ENCODE results near the gene CASZ1. TPM values are rescaled to one million over a fixed set of nuclear protein-coding genes. Genes with fewer than 3 reads are reported as not detected.

Gene CASZ1
- total RNA-seq, 2 donors from 2014 or later, result 90.9 to 96.9 TPM

DNA sequence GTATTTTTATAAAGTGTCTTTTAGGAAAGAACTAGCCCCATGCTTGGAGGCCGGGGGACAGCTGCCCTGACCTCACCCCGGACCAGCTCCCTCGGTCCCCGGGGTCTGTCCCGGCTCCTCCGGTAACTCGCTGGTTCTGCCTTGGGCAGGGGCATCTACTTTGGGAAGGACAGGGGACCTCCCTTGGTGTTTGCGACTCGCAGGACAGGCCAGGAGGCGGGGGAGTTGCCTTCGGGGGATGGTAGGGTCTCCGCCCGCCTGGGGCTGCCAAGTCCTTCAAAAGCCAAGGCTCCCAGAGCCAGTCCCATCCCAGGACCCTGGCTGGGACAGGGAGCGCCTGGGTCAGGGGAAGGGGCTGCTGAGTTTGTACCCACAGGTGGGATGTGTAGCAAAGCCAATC is 163.8 kb downstream of the CASZ1 start:
- Histone ChIP-seq H3K27ac (peak overlapping the region; percentile 95 to 98), H3K9me3 (no peaks in the 10 kb centered on the region), H3K4me3 (no peak overlapping the region), H3K4me1 (replicated peaks) (peaks cover 62% of the 10 kb centered on the region), H3K36me3 (no peaks in the 10 kb centered on the region), H3K27me3 (replicated peaks; ENCODE audit: insufficient read depth) (no peaks in the 10 kb centered on the region)
- intact Hi-C loops (cut with DNase I), result loop anchor here (10.0 kb wide), 1 partner anchor 232 kb away; no protein-coding TSS in a partner anchor
- 82% methylated on average over 14 of the region's 14 CpGs for WGBS
- TF ChIP-seq POLR2A (IDR thresholded peaks at IDR 0.05) (no peak), POLR2AphosphoS5 (IDR thresholded peaks at IDR 0.05) (no peak)
- TF ChIP-seq, protein P1, sequence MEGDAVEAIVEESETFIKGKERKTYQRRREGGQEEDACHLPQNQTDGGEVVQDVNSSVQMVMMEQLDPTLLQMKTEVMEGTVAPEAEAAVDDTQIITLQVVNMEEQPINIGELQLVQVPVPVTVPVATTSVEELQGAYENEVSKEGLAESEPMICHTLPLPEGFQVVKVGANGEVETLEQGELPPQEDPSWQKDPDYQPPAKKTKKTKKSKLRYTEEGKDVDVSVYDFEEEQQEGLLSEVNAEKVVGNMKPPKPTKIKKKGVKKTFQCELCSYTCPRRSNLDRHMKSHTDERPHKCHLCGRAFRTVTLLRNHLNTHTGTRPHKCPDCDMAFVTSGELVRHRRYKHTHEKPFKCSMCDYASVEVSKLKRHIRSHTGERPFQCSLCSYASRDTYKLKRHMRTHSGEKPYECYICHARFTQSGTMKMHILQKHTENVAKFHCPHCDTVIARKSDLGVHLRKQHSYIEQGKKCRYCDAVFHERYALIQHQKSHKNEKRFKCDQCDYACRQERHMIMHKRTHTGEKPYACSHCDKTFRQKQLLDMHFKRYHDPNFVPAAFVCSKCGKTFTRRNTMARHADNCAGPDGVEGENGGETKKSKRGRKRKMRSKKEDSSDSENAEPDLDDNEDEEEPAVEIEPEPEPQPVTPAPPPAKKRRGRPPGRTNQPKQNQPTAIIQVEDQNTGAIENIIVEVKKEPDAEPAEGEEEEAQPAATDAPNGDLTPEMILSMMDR (IDR thresholded peaks at IDR 0.05), result no peak
- DNase-seq (ENCODE audit: low spot score), result no peak

DNA sequence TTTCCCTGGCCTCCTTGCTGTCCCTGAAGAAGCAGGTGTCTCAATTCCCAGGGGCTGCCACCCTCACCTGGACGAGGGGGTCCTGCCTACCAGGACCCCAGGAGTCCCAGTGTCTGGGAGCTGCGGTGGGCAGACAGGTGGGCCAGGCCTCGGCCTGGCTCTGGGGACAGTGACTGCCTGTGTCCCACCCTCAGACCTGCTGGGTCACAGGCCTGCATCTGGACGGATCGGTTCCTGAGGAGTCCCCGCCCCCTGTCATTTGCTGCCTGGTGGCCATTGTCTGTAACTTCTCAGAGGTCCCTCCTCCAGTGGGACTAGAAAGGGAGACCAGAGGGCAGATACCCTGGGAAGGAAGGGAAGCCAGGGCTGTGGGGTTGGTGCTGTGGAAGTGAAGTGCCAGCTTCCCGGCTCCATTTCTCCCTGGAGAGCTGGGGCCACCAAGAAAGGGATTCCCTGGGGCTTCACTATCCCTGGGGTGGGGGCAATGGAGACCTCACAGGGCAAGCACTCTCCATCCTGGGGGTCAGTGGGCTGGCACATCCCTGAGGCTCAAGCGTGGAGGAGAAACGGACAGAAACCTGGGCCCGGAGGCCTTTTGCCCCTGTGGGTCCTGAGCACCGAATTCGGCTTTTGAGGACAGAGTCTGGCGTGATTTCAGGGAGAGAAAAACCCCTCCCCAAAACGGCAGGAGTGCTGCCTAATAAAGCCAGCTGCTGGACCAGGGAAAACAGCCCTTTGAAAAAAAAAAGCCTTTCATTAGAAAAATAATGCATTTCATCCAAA is 164.4 kb downstream of the CASZ1 start:
- intact Hi-C loops (cut with DNase I), result loop anchor here (10.0 kb wide), 1 partner anchor 233 kb away; no protein-coding TSS in a partner anchor
- TF ChIP-seq, protein P1 (IDR thresholded peaks at IDR 0.05), result no peak
- TF ChIP-seq POLR2A (IDR thresholded peaks at IDR 0.05), result no peak

DNA sequence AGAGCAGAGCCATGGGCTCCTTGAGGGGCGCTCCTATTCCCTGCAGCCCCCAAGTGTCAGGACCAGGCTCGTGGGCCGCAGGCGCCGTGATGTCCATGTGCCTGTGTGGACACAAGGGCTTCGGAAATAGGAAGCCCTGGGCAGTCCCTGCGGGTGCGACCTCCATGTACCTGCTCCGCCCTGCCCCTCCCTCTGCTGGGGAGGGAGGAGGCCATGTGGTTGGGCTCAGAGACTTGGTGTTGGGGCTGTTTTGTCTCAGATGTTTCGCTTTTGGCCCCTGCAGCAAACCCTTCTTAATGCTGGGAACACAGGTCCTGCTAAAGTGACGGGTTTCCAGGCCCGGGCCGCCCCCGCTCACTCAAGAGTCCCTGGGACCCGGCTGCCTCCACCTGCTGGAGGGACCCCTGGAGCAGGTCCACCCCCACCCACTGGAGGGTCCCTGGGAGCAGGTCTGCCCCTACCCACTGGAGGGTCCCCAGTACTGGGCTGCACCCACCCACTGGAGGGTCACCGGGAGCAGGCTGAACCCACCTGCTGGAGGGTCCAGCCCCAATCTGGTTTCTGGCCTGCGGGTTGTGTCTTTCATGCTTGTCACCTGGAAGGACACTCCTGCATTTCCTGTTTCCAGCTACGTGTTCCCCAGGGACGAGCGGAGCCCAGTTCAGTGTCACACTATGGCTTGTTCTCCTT is 165.2 kb downstream of the CASZ1 start:
- H3K9me3 ChIP-seq, result no peaks in the 10 kb centered on the region
- peaks cover 47% of the 10 kb centered on the region for H3K4me1 ChIP-seq (replicated peaks)
- H3K4me3 ChIP-seq, result no peak overlapping the region
- no peaks in the 10 kb centered on the region for H3K27me3 ChIP-seq (replicated peaks; ENCODE audit: insufficient read depth)
- intact Hi-C loops (cut with DNase I), result loop anchor here (10.0 kb wide), 1 partner anchor 234 kb away; no protein-coding TSS in a partner anchor
- no peaks in the 10 kb centered on the region for H3K36me3 ChIP-seq
- WGBS, result 95% methylated on average over 20 of the region's 20 CpGs
- DNase-seq (ENCODE audit: low spot score), result no peak
- peak overlapping the region; percentile 95 to 98 for H3K27ac ChIP-seq
- TF ChIP-seq POLR2A (IDR thresholded peaks at IDR 0.05) (no peak), POLR2AphosphoS5 (IDR thresholded peaks at IDR 0.05) (no peak)
- TF ChIP-seq, protein P1 (IDR thresholded peaks at IDR 0.05), result no peak

More for the DNA sequence above, 164.4 kb downstream of the CASZ1 start:
- Histone ChIP-seq H3K36me3 (no peaks in the 10 kb centered on the region), H3K27ac (peak overlapping the region; percentile 95 to 98), H3K27me3 (replicated peaks; ENCODE audit: insufficient read depth) (no peaks in the 10 kb centered on the region), H3K4me1 (replicated peaks) (peaks cover 55% of the 10 kb centered on the region), H3K9me3 (no peaks in the 10 kb centered on the region), H3K4me3 (no peak overlapping the region)
- 69% methylated on average over 13 of the region's 14 CpGs for WGBS
- DNase-seq (ENCODE audit: low spot score), result no peak

DNA sequence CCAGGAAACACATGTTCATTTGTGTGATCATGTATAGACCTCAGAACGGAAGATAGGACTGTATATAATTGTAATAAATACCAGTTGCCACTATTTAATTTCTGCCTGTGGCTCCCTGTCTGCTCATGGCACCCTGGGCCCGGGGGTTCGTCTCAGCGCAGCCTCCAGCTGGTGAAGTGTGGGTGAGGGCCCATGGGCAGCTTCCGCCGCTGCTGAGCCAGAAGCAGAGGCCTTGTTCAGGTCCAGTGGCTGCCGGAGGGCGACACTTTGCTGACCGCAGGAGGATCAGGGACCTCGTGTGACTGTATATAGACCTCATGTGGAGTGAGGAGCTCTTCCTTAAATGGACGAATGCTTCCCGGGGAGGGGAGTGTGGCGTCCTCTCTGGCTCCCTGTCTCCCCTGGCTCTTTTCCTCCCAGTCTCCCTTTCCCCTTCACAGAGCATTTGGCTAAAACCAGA is 165.8 kb downstream of the CASZ1 start:
- DNase-seq (ENCODE audit: low spot score), result no peak
- intact Hi-C loops (cut with DNase I), result loop anchor here (10.0 kb wide), 1 partner anchor 234 kb away; no protein-coding TSS in a partner anchor
- WGBS, result 79% methylated on average over 12 of the region's 13 CpGs
- peak overlapping the region; percentile 95 to 98 for H3K27ac ChIP-seq
- H3K36me3 ChIP-seq, result no peaks in the 10 kb centered on the region
- H3K27me3 ChIP-seq (replicated peaks; ENCODE audit: insufficient read depth), result no peaks in the 10 kb centered on the region
- H3K4me3 ChIP-seq, result no peak overlapping the region
- TF ChIP-seq POLR2A (IDR thresholded peaks at IDR 0.05) (no peak), POLR2AphosphoS5 (IDR thresholded peaks at IDR 0.05) (no peak)
- TF ChIP-seq, protein P1 (IDR thresholded peaks at IDR 0.05), result no peak
- H3K4me1 ChIP-seq (replicated peaks), result peaks cover 44% of the 10 kb centered on the region
- no peaks in the 10 kb centered on the region for H3K9me3 ChIP-seq
